ENCODE results near the gene TTC8.

DNA sequence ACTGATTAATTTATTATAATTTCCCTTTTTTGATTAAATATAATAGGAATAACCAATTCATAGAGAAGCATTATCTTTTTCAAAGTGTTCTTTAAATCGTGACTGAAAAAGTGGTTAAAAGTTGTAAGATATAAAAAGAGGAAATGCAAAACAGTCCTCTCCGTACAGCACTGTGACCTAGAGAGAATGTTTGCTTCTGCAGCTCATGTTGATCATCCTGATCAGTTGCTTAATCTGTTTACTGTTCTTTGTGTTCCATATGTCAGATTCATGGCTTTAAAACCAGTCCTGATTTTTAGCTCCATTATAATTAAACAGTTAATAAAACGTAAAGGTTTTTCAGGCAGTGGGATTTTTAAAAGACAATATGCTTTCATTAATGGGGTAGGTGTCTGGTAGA, 4.7 kb downstream of the TTC8 start:
- TF ChIP-seq EZH2phosphoT487 (IDR thresholded peaks at IDR 0.05; ENCODE audit: borderline replicate concordance, low read depth) (no peak), RFX5 (IDR thresholded peaks at IDR 0.05; ENCODE audit: low read length) (no peak), POLR2AphosphoS5 (IDR thresholded peaks at IDR 0.05; ENCODE audit: low read depth, low read length) (no peak), JUND (IDR thresholded peaks at IDR 0.05) (no peak), ZBTB33 (IDR thresholded peaks at IDR 0.05; ENCODE audit: borderline replicate concordance, low read depth) (no peak), YY1 (IDR thresholded peaks at IDR 0.05; ENCODE audit: low read depth) (no peak), REST (IDR thresholded peaks at IDR 0.05; ENCODE audit: low read depth, low read length) (no peak), FOXM1 (IDR thresholded peaks at IDR 0.05; ENCODE audit: low read depth) (no peak), GABPA (IDR thresholded peaks at IDR 0.05; ENCODE audit: low read depth) (no peak)
- TF ChIP-seq, protein P1, sequence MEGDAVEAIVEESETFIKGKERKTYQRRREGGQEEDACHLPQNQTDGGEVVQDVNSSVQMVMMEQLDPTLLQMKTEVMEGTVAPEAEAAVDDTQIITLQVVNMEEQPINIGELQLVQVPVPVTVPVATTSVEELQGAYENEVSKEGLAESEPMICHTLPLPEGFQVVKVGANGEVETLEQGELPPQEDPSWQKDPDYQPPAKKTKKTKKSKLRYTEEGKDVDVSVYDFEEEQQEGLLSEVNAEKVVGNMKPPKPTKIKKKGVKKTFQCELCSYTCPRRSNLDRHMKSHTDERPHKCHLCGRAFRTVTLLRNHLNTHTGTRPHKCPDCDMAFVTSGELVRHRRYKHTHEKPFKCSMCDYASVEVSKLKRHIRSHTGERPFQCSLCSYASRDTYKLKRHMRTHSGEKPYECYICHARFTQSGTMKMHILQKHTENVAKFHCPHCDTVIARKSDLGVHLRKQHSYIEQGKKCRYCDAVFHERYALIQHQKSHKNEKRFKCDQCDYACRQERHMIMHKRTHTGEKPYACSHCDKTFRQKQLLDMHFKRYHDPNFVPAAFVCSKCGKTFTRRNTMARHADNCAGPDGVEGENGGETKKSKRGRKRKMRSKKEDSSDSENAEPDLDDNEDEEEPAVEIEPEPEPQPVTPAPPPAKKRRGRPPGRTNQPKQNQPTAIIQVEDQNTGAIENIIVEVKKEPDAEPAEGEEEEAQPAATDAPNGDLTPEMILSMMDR (IDR thresholded peaks at IDR 0.05) = no peak

All from SK-N-SH (cell line).